Esophagus muscularis mucosa (tissue), 4 donors: ENCODE measurements around the gene ATL1. TPM values are rescaled to one million over a fixed set of nuclear protein-coding genes. Genes with fewer than 3 reads are reported as not detected.

ENCODE experiments used
- DNase-seq: peaks from one replicate; pipeline ENCODE4 v3.0.0-alpha.2; 2017; ENCODE audit errors: extremely low spot score
- H3K27ac ChIP-seq, 4 donors: fragments of 200-600 bp; sonication (generic); replicated peaks in 1 of 4; 1 replicate in 3 of 4; 2 replicates in 1 of 4; pipeline ENCODE4 v1.5.1; 2016 to 2019; ENCODE audit warnings: mild to moderate bottlenecking in 1 of 4
- H3K27me3 ChIP-seq, 4 donors: fragments of 200-600 bp; sonication (generic); one replicate each; pipeline versions ENCODE4 v1.5.1 to v1.6.0; 2016 to 2019
- H3K36me3 ChIP-seq, 4 donors: fragments of 200-600 bp; sonication (generic); one replicate each; pipeline ENCODE4 v1.5.1; 2016 to 2019
- H3K4me1 ChIP-seq, 4 donors: fragments of 200-600 bp; sonication (generic); one replicate each; pipeline ENCODE4 v1.5.1; 2016 to 2019
- H3K4me3 ChIP-seq, 4 donors: fragments of 200-600 bp; sonication (generic); 1 replicate in 2 of 4; 2 replicates in 2 of 4; pipeline ENCODE4 v1.5.1; 2016 to 2019; ENCODE audit warnings: mild to moderate bottlenecking in 4 of 4, moderate library complexity in 1 of 4
- H3K9me3 ChIP-seq, 4 donors: fragments of 200-600 bp; sonication (generic); 1 replicate in 3 of 4; 2 replicates in 1 of 4; pipeline ENCODE4 v1.5.1; 2016 to 2019
- CTCF ChIP-seq, 3 experiments: fragments of 200-600 bp in 2 of 3; fragments of 450-650 bp in 1 of 3; sonication (generic) in 2 of 3; IDR thresholded peaks; one replicate each; pipeline ENCODE4 v1.5.1; 2017 to 2019; ENCODE audit warnings: antibody characterized with exemption in 3 of 3, mild to moderate bottlenecking in 2 of 3, moderate library complexity in 1 of 3
- EP300 ChIP-seq: sonication (generic); formaldehyde crosslinking; IDR thresholded peaks from one replicate; pipeline ENCODE4 v1.6.1; 2017; ENCODE audit warnings: antibody characterized with exemption
- POLR2A ChIP-seq: fragments of 450-650 bp; IDR thresholded peaks from one replicate; pipeline ENCODE4 v1.6.1; 2017; ENCODE audit warnings: antibody characterized with exemption, moderate library complexity, mild to moderate bottlenecking, low read depth
- POLR2AphosphoS5 ChIP-seq, 2 donors: sonication (generic); formaldehyde crosslinking; IDR thresholded peaks; one replicate each; pipeline ENCODE4 v1.6.1; 2017; ENCODE audit warnings: antibody characterized with exemption in 2 of 2
- WGBS: methylation state at CpG from one replicate; pipeline ENCODE4 v1.1.5; 2018; 5-methylcytosine and 5-hydroxymethylcytosine counted together
- intact Hi-C: fragments of 100-400 bp; cut with DNase I; formaldehyde crosslinking; loops from one replicate; pipeline ENCODE4 v1.15.1; 2023
- small RNA-seq, 3 donors: library from RNA; depleted of rRNA; stranded (forward); fragments of <200 nt; gene quantifications; one replicate each; pipeline ENCODE3, GENCODE V24; 2016
- total RNA-seq, 4 donors: library from RNA; depleted of rRNA; stranded (reverse); fragments of >200 nt; gene quantifications; one replicate each; pipeline versions ENCODE4 v1.1.0 to v1.2.1, GENCODE V29; 2016

The ATL1 gene
- total RNA-seq, 4 donors from 2014 or later, result 13.6 to 27.9 (median 18.6) TPM

- 82% methylated on average over 7 of the region's 7 CpGs for WGBS
- no peak overlapping the region for H3K4me3 ChIP-seq
- no peaks in the 10 kb centered on the region for H3K27me3 ChIP-seq
- H3K9me3 ChIP-seq, result no peaks in the 10 kb centered on the region
- DNase-seq, result no peak
- no peaks in the 10 kb centered on the region for H3K36me3 ChIP-seq
- H3K27ac ChIP-seq, result no peak overlapping the region
- peaks cover 0 to 12% (median 6%) of the 10 kb centered on the region in 4 donors for H3K4me1 ChIP-seq
- no peak for TF ChIP-seq EP300
- no peak for TF ChIP-seq POLR2A
- TF ChIP-seq POLR2AphosphoS5 (IDR thresholded peaks at IDR 0.05), result no peak
- TF ChIP-seq CTCF (IDR thresholded peaks at IDR 0.05), result no peak
- intact Hi-C loops, result no loop called here
Observed at GRCh38 chr14:50676814-50677516, 117.0 kb downstream of the ATL1 start.

DNA sequence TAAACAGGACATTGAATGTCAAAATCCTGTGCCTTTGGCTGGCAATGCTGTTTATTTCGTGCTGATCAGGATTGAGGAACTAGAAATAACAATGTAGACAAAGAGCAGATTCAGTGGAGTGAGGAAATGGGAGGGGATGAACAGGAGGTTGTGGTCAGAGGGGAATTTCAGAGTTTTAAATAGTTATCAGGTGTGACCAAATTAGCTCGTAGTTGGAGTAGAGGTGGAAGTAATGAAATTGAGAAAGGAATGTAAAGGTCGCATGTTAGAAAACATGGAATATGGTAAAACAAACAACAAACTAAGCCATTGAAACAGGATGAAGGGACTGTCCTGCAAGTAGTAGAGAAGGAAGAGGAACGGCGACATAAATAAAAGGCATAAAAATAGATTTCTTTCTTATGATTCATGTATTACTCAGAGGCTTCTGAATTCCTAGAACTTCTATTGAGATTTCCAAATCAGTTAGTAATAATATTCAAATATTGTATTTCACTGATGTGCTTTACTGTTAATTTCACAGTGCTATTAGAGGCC, 117.7 kb downstream of the ATL1 start:
- WGBS, result 33% methylated on average over 5 of the region's 5 CpGs
- intact Hi-C loops, result no loop called here
- Histone ChIP-seq H3K27ac (no peak overlapping the region), H3K9me3 (no peaks in the 10 kb centered on the region), H3K4me3 (no peak overlapping the region), H3K27me3 (no peaks in the 10 kb centered on the region), H3K4me1 (peaks cover 0 to 12% (median 6%) of the 10 kb centered on the region in 4 donors), H3K36me3 (no peaks in the 10 kb centered on the region)
- TF ChIP-seq EP300 (no peak), POLR2A (no peak), POLR2AphosphoS5 (IDR thresholded peaks at IDR 0.05) (no peak), CTCF (IDR thresholded peaks at IDR 0.05) (no peak)
- no peak for DNase-seq

- Histone ChIP-seq H3K4me1 (peaks cover 0 to 12% (median 6%) of the 10 kb centered on the region in 4 donors), H3K9me3 (no peaks in the 10 kb centered on the region), H3K27ac (no peak overlapping the region), H3K27me3 (no peaks in the 10 kb centered on the region), H3K4me3 (no peak overlapping the region), H3K36me3 (no peaks in the 10 kb centered on the region)
- DNase-seq, result no peak
- TF ChIP-seq EP300, result no peak
- TF ChIP-seq CTCF (IDR thresholded peaks at IDR 0.05), result no peak
- TF ChIP-seq POLR2A, result no peak
- TF ChIP-seq POLR2AphosphoS5 (IDR thresholded peaks at IDR 0.05), result no peak
- 78% methylated on average over 5 of the region's 5 CpGs for WGBS
- intact Hi-C loops, result no loop called here
Observed at GRCh38 chr14:50678163-50678562, 118.2 kb downstream of the ATL1 start.

DNA sequence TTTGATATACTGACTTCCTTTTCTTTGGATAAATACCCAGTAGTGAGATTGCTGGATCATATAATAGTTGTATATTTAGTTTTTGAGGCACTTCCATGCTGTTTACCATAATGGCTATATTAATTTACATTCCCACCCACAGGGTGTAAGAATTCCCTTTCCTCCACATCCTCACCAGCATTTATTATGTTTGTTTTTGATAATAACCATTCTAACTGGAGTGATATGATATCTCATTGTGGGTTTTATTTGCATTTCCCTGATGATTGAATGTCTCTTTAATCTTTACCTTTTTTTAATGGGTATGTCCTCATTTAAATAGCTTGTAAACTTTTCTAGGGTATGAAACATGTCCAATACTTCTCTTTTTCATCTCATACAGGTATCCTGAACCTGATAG, 119.7 kb downstream of the ATL1 start:
- H3K4me1 ChIP-seq, result peaks cover 0 to 12% (median 6%) of the 10 kb centered on the region in 4 donors
- no peaks in the 10 kb centered on the region for H3K27me3 ChIP-seq
- H3K36me3 ChIP-seq, result no peaks in the 10 kb centered on the region
- H3K9me3 ChIP-seq, result no peaks in the 10 kb centered on the region
- TF ChIP-seq CTCF (IDR thresholded peaks at IDR 0.05) (no peak), POLR2A (no peak), POLR2AphosphoS5 (IDR thresholded peaks at IDR 0.05) (no peak), EP300 (no peak)
- intact Hi-C loops, result no loop called here
- no peak overlapping the region for H3K4me3 ChIP-seq
- DNase-seq, result no peak
- no peak overlapping the region for H3K27ac ChIP-seq

Small RNA genes within 50 kb of the gene (small RNA-seq; reads per million reads assigned to genes)
- gene RN7SL452P, result 0 reads per million in 3 donors
- gene SNRPGP1, result 0 reads per million in 3 donors

Other genes starting within 250 kb of the ATL1 start
- gene L2HGDH, start 247.9 kb upstream of the ATL1 start, total RNA-seq, result 10 to 100 TPM in 1 of 4 donors, 1 to 10 TPM in 3; 4.0 to 12.2 (median 7.7) TPM
- gene DMAC2L, start 247.8 kb upstream of the ATL1 start, total RNA-seq, result 10 to 100 TPM in 3 of 4 donors, 1 to 10 TPM in 1; 9.9 to 33.6 (median 14.6) TPM
- 10 to 100 TPM; 11.2 to 17.7 (median 12.3) TPM for gene CDKL1, start 163.3 kb upstream of the ATL1 start, total RNA-seq
- 100 to 1,000 TPM in 1 of 4 donors, 10 to 100 TPM in 3; 84.4 to 108 (median 91.2) TPM for gene MAP4K5, start 27.6 kb upstream of the ATL1 start, total RNA-seq
- gene SAV1, start 108.2 kb downstream of the ATL1 start, total RNA-seq, result 10 to 100 TPM; 34.5 to 48.5 (median 40.2) TPM